ENCODE results near the gene CRK. TPM values are rescaled to one million over a fixed set of nuclear protein-coding genes. Genes with fewer than 3 reads are reported as not detected.
"Not testable (repeated sequence)": the region's sequence is repeated elsewhere in the genome, so short reads cannot be mapped to it uniquely, and the experiment has no call there.

The CRK gene
- total and polyA plus RNA-seq, 4 experiments from 2014 or later: 24.2 to 32.1 (median 27.2) TPM

DNA sequence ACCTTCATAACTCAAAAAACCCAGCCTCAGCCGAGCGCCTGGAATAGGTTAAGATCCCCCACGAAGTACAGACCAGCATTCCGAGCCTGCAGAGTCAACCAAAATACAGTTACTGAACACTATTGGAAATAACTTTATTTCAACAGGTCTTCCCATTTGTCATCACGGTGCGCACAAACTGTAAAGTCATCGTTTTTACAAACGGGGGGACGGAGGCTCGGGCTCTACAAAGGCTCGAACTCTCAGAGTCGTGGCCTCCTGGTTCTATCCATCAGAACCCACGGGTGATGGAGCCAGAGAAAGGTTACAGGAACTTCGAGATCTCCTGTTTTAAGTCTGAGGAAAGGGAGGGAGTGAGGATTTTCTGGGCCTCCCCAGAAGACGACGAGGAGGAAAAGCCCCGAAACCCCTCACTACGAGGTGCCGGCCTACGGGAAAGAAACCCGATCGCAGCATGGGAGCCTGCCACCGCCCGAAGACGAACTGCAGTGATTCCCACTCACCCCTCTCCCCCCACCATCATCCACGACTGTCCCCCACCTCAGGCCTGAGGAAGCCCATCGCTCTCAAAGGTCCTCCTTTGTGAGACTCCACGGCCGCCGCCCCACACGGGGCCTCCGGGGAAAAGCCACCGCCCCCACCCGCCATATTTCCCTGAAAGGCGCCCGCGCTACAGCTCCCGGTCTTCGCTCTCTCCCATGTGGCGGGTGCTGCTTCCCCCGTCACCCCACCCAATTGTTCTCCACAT lies 56.9 kb downstream of the CRK start:
- Mint-ChIP-seq H3K36me3 (peaks cover 0 to 26% of the 10 kb centered on the region in 2 donors), H3K9me3 (no peaks in the 10 kb centered on the region), H3K4me3 (peak overlapping the region; percentile 96 to 99 (median 98)), H3K27me3 (peaks cover 0 to 3% of the 10 kb centered on the region in 2 donors), H3K27ac (peak overlapping the region; percentile 97 to 100 (median 98)), H3K4me1 (peaks cover 27 to 50% (median 35%) of the 10 kb centered on the region in 4 donors)
- H3K36me3 ChIP-seq (ENCODE audit: insufficient read depth, low read length): no peaks in the 10 kb centered on the region
- intact Hi-C loops (cut with micrococcal nuclease): loop anchor here (5.0 kb wide), 1 partner anchor 292 kb away; no protein-coding TSS in a partner anchor
- DNase-seq: peak in 4 of 5 donors; percentile 18 to 63 (median 26)
- H3K9me3 ChIP-seq (ENCODE audit: control insufficient read depth in 1 of 2, low read length in 2 of 2): no peaks in the 10 kb centered on the region
- no peaks in the 10 kb centered on the region for H3K27me3 ChIP-seq (ENCODE audit: insufficient read depth, low read length)
- POLR2A ChIA-PET (ENCODE audit: partially characterized antibody): interaction anchor here (0.9 to 2.9 kb wide), 15 partner anchors 8 to 231 kb away, joined by 3 to 40 read pairs (median 8); partner anchors contain the start of genes CRK, INPP5K and MYO1C
- H3K4me1 ChIP-seq (ENCODE audit: insufficient read depth, low read length): peaks cover 49% of the 10 kb centered on the region
- H3K4me3 ChIP-seq (ENCODE audit: low read length in 2 of 2): peak overlapping the region; percentile 76 to 100
- CTCF ChIA-PET (ENCODE audit: partially characterized antibody): interaction anchor here (1.5 to 3.6 kb wide), 2 partner anchors 8 to 34 kb away, joined by 9 to 20 read pairs; no protein-coding TSS in a partner anchor
- H3K27ac ChIP-seq (ENCODE audit: low read depth, low read length): peak overlapping the region; percentile 95

DNA sequence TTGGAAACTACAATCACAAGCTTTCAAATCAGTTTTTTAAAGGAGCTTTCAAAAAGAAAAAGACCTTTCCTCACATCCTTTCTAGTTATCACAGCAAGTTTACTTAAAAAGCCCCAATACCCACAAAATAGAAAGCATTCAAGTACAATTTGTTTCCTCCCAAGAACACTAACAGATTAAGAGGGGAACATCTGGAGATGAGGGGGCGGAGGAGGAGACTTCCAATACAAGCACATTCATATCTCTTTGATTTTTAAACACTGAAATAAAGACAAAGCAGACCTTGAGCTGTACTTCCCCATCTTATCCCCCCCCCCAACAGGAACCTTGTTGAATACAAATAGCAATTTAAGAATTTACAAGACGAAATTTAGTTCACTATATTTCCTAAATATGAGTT lies 58.0 kb downstream of the CRK start:
- H3K27me3 Mint-ChIP-seq: peaks cover 0 to 3% of the 10 kb centered on the region in 2 donors
- peak overlapping the region; percentile 97 to 100 (median 98) for H3K27ac Mint-ChIP-seq
- no peaks in the 10 kb centered on the region for H3K27me3 ChIP-seq (ENCODE audit: insufficient read depth, low read length)
- peak overlapping the region; percentile 76 to 100 for H3K4me3 ChIP-seq (ENCODE audit: low read length in 2 of 2)
- peak overlapping the region; percentile 95 for H3K27ac ChIP-seq (ENCODE audit: low read depth, low read length)
- H3K9me3 ChIP-seq (ENCODE audit: control insufficient read depth in 1 of 2, low read length in 2 of 2): no peaks in the 10 kb centered on the region
- CTCF ChIA-PET (ENCODE audit: partially characterized antibody): interaction anchor here (1.2 to 3.2 kb wide), 4 partner anchors 32 to 135 kb away, joined by 3 to 17 read pairs (median 8); partner anchors contain the start of gene INPP5K
- peak overlapping the region; percentile 96 to 99 (median 98) for H3K4me3 Mint-ChIP-seq
- no peaks in the 10 kb centered on the region for H3K36me3 ChIP-seq (ENCODE audit: insufficient read depth, low read length)
- H3K4me1 ChIP-seq (ENCODE audit: insufficient read depth, low read length): peaks cover 59% of the 10 kb centered on the region
- peaks cover 0 to 32% of the 10 kb centered on the region in 2 donors for H3K36me3 Mint-ChIP-seq
- peaks cover 32 to 61% (median 44%) of the 10 kb centered on the region in 4 donors for H3K4me1 Mint-ChIP-seq
- POLR2A ChIA-PET (ENCODE audit: partially characterized antibody): interaction anchor here (0.6 to 1.8 kb wide), 6 partner anchors 9 to 118 kb away, joined by 3 to 8 read pairs (median 6); partner anchors contain the start of gene INPP5K
- H3K9me3 Mint-ChIP-seq: no peaks in the 10 kb centered on the region
- intact Hi-C loops (cut with micrococcal nuclease): loop anchor here (5.0 kb wide), 1 partner anchor 291 kb away; no protein-coding TSS in a partner anchor
- DNase-seq: no peak

DNA sequence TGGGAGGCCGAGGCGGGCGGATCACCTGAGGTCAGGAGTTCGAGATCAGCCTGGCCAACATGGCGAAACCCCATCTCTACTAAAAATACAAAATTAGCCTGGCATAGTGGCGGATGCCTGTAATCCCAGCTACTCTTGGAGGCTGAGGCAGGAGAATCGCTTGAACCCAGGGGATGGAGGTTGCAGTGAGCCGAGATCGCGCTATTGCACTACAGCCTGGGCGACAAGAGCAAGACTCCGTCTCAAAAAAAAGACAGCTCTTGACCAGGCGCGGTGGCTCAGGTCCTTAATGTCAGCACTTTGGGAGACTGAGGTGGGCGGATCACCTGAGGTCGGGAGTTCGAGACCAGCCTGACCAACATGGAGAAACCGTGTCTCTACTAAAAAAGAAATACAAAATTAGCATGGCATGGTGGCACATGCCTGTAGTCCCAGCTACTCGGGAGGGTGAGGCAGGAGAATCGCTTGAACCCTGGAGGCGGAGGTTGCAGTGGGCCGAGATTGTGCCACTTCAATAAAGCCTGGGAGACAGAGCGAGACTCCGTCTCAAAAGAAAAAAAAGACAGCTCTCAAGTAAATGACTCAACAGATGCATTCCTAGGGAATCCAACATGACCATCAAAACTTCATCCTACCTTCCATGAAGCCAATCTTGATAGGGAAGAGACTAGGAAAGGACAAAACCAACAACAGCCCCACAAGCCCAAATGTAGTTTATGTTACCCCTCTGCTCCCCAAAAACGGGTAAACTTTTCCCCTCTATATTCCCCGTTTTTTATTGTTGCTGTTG lies 60.0 kb downstream of the CRK start:
- intact Hi-C loops (cut with micrococcal nuclease): loop anchor here (5.0 kb wide), 1 partner anchor 289 kb away; no protein-coding TSS in a partner anchor
- ChIA-PET POLR2A (ENCODE audit: partially characterized antibody) (interaction anchor here (1.0 to 1.8 kb wide), 2 partner anchors 31 to 92 kb away, joined by 3 to 8 read pairs; no protein-coding TSS in a partner anchor), CTCF (ENCODE audit: partially characterized antibody) (interaction anchor here (3.0 to 3.2 kb wide), 2 partner anchors 30 to 120 kb away, joined by 13 to 17 read pairs; partner anchors contain the start of gene INPP5K)
- not testable (repeated sequence) for H3K27ac ChIP-seq (ENCODE audit: low read depth, low read length); H3K9me3 ChIP-seq (ENCODE audit: control insufficient read depth in 1 of 2, low read length in 2 of 2); H3K36me3 ChIP-seq (ENCODE audit: insufficient read depth, low read length); H3K27me3 Mint-ChIP-seq; H3K27me3 ChIP-seq (ENCODE audit: insufficient read depth, low read length); H3K9me3 Mint-ChIP-seq; DNase-seq; H3K4me3 ChIP-seq (ENCODE audit: low read length in 2 of 2)
- Mint-ChIP-seq H3K36me3 (peaks cover 0 to 36% of the 10 kb centered on the region in 2 donors), H3K27ac (peak overlapping the region in 6 of 7 donors; percentile 44 to 77 (median 67)), H3K4me3 (peak overlapping the region in 6 of 8 donors; percentile 27 to 67 (median 51)), H3K4me1 (peaks cover 41 to 80% (median 55%) of the 10 kb centered on the region in 4 donors)
- peaks cover 77% of the 10 kb centered on the region for H3K4me1 ChIP-seq (ENCODE audit: insufficient read depth, low read length)

DNA sequence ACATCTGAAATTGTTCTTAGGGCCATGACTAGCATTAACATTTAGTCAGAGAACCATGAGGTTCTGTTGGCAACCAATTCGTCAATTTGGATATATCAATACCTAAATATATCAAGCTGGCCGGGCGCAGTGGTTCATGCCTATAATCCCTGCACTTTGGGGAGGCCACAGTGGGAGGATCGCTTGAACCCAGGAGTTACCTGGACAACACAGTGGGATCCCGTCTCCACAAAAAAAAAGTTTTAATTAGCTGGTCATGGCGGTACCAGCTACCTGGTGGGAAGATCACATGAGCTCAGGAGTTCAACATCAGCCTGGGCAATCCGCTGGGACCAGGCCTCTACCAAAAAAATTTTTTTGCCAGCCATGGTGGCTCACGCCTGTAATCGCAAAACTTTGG lies 64.5 kb downstream of the CRK start:
- no peak for DNase-seq
- no peaks in the 10 kb centered on the region for H3K9me3 ChIP-seq (ENCODE audit: control insufficient read depth in 1 of 2, low read length in 2 of 2)
- ChIA-PET CTCF (ENCODE audit: partially characterized antibody) (interaction anchor here (0.7 to 4.3 kb wide), 6 partner anchors 8 to 130 kb away, joined by 3 to 24 read pairs (median 4); partner anchors contain the start of genes INPP5K and YWHAE), POLR2A (ENCODE audit: partially characterized antibody) (interaction anchor here (0.5 to 2.7 kb wide), 4 partner anchors 8 to 65 kb away, joined by 3 to 16 read pairs (median 4); partner anchors contain the start of genes CRK and YWHAE)
- peak overlapping the region; percentile 11 for H3K27ac ChIP-seq (ENCODE audit: low read depth, low read length)
- Mint-ChIP-seq H3K27me3 (no peaks in the 10 kb centered on the region), H3K27ac (peak overlapping the region in 5 of 7 donors; percentile 36 to 76 (median 69)), H3K36me3 (peaks cover 0 to 18% of the 10 kb centered on the region in 2 donors), H3K4me3 (peak overlapping the region in 5 of 8 donors; percentile 32 to 52 (median 42)), H3K9me3 (no peaks in the 10 kb centered on the region), H3K4me1 (peaks cover 36 to 84% (median 61%) of the 10 kb centered on the region in 4 donors)
- H3K4me3 ChIP-seq (ENCODE audit: low read length in 2 of 2): no peak overlapping the region
- intact Hi-C loops (cut with micrococcal nuclease): no loop called here
- H3K27me3 ChIP-seq (ENCODE audit: insufficient read depth, low read length): no peaks in the 10 kb centered on the region
- no peaks in the 10 kb centered on the region for H3K36me3 ChIP-seq (ENCODE audit: insufficient read depth, low read length)
- peaks cover 94% of the 10 kb centered on the region for H3K4me1 ChIP-seq (ENCODE audit: insufficient read depth, low read length)

DNA sequence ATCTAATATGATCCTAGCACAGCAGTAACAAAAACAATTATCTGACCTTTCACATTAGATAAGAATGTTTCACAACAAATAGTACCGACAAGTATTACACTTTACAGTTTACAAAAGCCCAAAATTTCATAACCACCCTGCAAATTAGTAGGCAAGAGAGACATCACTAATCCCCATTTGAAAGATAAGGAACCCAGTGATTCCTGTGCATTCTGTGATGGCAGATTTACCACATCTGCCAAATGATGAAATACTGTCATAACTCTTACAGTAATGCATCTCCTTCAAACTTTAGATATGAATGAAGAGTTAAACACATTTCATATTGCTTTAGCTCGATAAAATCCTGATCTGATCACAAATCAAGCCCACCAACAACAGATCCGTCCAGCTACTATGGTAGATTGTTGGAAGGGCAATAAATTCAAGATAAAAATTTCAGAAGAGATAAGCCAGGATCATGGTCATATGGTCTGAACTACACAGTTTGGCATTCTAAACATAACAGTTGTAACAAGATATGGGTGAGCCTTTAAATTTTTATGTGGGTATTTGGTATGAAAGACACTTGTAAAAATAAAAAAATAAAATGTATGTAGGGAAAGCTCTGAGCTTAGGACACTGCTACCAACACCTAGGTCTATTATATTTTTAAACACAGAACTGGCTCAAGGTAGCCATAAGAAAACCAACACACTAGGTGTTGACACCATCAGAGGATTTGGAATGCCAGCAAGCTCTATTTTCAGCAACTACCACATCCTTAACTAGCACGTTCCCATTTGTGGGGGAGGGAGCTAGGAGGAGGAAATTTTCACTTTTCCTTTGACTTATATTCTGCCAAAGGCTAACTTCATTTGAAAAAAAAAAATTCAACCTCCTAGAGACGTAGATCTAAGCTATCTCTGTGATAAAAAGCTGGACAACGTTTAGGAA lies 65.3 kb downstream of the CRK start:
- intact Hi-C loops (cut with micrococcal nuclease): no loop called here
- DNase-seq: no peak
- Histone ChIP-seq H3K4me1 (ENCODE audit: insufficient read depth, low read length) (peaks cover 94% of the 10 kb centered on the region), H3K36me3 (ENCODE audit: insufficient read depth, low read length) (no peaks in the 10 kb centered on the region), H3K27me3 (ENCODE audit: insufficient read depth, low read length) (no peaks in the 10 kb centered on the region), H3K9me3 (ENCODE audit: control insufficient read depth in 1 of 2, low read length in 2 of 2) (no peaks in the 10 kb centered on the region), H3K4me3 (ENCODE audit: low read length in 2 of 2) (no peak overlapping the region), H3K27ac (ENCODE audit: low read depth, low read length) (peak overlapping the region; percentile 11)
- Mint-ChIP-seq H3K27ac (peak overlapping the region; percentile 5 to 82 (median 60)), H3K9me3 (no peaks in the 10 kb centered on the region), H3K36me3 (peaks cover 0 to 16% of the 10 kb centered on the region in 2 donors), H3K27me3 (no peaks in the 10 kb centered on the region), H3K4me3 (peak overlapping the region in 7 of 8 donors; percentile 7 to 66 (median 41)), H3K4me1 (peaks cover 42 to 91% (median 63%) of the 10 kb centered on the region in 4 donors)
- CTCF ChIA-PET (ENCODE audit: partially characterized antibody): interaction anchor here (0.7 to 4.3 kb wide), 5 partner anchors 9 to 29 kb away, joined by 3 to 24 read pairs (median 4); partner anchors contain the start of gene YWHAE
- POLR2A ChIA-PET (ENCODE audit: partially characterized antibody): interaction anchor here (0.7 to 2.7 kb wide), 5 partner anchors 9 to 72 kb away, joined by 3 to 16 read pairs (median 3); partner anchors contain the start of genes CRK and YWHAE
